Fibroblast of lung (primary cell): ENCODE measurements around the gene SORD.
"Not testable (repeated sequence)": the region's sequence is repeated elsewhere in the genome, so short reads cannot be mapped to it uniquely, and the experiment has no call there.

Experiments used
- EZH2 ChIP-seq: IDR thresholded peaks from 2 replicates; pipeline ENCODE4 v1.5.1; 2012; ENCODE audit warnings: low read length, control low read depth, mild to moderate bottlenecking; ENCODE audit errors: missing control alignments
- TF ChIP-seq, protein P1 (sequence below), 2 donors: IDR thresholded peaks in 1 of 2; conservative IDR thresholded peaks in 1 of 2; 1 replicate in 1 of 2; 2 replicates in 1 of 2; pipeline ENCODE4 v1.5.1; 2011 to 2012; ENCODE audit warnings: low read length in 2 of 2, control low read depth in 1 of 2, inconsistent platforms in 1 of 2, low read depth in 1 of 2, mild to moderate bottlenecking in 1 of 2

DNA sequence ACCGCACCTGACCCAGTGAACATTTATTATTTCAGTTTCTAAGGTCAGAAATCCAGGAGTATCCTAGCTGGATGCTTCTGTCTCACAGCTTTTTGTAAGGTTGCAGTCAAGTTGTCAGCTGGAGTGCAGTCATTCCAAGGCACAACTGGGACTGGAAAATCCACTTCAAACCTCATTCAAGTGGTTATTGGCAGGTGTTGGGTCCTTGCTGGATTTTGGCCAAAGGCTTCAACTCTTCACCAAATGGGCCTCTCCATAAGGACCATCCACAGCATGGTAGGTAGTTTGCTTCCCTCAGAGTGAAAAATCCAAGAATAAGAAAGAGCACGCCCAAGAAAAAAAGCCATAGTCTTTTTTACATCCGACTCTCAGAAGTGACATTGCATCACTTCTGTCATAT is 46.8 kb upstream of the SORD start:
- TF ChIP-seq, protein P1, sequence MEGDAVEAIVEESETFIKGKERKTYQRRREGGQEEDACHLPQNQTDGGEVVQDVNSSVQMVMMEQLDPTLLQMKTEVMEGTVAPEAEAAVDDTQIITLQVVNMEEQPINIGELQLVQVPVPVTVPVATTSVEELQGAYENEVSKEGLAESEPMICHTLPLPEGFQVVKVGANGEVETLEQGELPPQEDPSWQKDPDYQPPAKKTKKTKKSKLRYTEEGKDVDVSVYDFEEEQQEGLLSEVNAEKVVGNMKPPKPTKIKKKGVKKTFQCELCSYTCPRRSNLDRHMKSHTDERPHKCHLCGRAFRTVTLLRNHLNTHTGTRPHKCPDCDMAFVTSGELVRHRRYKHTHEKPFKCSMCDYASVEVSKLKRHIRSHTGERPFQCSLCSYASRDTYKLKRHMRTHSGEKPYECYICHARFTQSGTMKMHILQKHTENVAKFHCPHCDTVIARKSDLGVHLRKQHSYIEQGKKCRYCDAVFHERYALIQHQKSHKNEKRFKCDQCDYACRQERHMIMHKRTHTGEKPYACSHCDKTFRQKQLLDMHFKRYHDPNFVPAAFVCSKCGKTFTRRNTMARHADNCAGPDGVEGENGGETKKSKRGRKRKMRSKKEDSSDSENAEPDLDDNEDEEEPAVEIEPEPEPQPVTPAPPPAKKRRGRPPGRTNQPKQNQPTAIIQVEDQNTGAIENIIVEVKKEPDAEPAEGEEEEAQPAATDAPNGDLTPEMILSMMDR (conservative IDR thresholded peaks at IDR 0.05 in 1 of 2, IDR thresholded peaks at IDR 0.05 in 1 of 2; ENCODE audit: low read depth in 1 of 2, low read length in 2 of 2) = not testable (repeated sequence)
- not testable (repeated sequence) for TF ChIP-seq EZH2
